GM12878 (cell line): ENCODE data around the gene NUAK2. TPM values are rescaled to one million over a fixed set of nuclear protein-coding genes. Genes with fewer than 3 reads are reported as not detected.

Source experiments
- ATAC-seq: fragments of 200-7000 bp; cut with Tn5 transposase; 3 replicates; pipeline ENCODE4 v1.9.1; 2020; ENCODE audit warnings: mild to moderate bottlenecking, moderate library complexity
- BruUV-seq: library from RNA; stranded (reverse); fragments of 400-500 nt; replicated peaks from 2 replicates; lab custom pipeline; 2021; lab: Mats Ljungman, UMichigan
- CTCF ChIA-PET: fragments of 300-600 bp; sonication (Branson Sonifier 250); formaldehyde crosslinking; extraction: SDS; loops from one replicate; lab custom pipeline; 2021; ENCODE audit warnings: inconsistent platforms; lab: Yijun Ruan, JAX
- POLR2A ChIA-PET: fragments of 350-600 bp; formaldehyde crosslinking; extraction: SDS; loops from one replicate; lab custom pipeline; 2021; ENCODE audit warnings: inconsistent platforms; lab: Charles Lee
- RAD21 ChIA-PET: fragments of 300-600 bp; sonication (Branson Sonifier 250); formaldehyde crosslinking; loops from one replicate; lab custom pipeline; 2023; ENCODE audit warnings: antibody characterized with exemption; ENCODE audit not compliant: unreplicated experiment; lab: Charles Lee
- SMC1A ChIA-PET: fragments of 300-600 bp; sonication (Branson Sonifier 250); formaldehyde crosslinking; loops from one replicate; lab custom pipeline; 2023; ENCODE audit not compliant: unreplicated experiment, uncharacterized antibody; lab: Charles Lee
- DNase-seq: peaks from one replicate; pipeline ENCODE4 v3.0.0-alpha.2; 2011; ENCODE audit warnings: low read depth, low spot score
- FAIRE-seq: peaks from 3 replicates; lab custom pipeline; 2011; peaks lifted over from hg19 to GRCh38; lab: Jason Lieb, UNC
- H2AFZ ChIP-seq: 2 replicates; pipeline ENCODE4 v1.6.0; 2011; ENCODE audit warnings: low read depth, low read length, control low read depth; ENCODE audit not compliant: control insufficient read depth
- H3K27ac ChIP-seq: 2 replicates; pipeline ENCODE4 v1.5.1; 2011; ENCODE audit warnings: control low read depth; ENCODE audit not compliant: control insufficient read depth, insufficient read depth
- H3K27me3 ChIP-seq, 2 experiments: replicated peaks in 1 of 2; 2 replicates each; pipeline versions ENCODE4 v1.6.0 to v1.6.1; 2011; ENCODE audit warnings: low read length in 1 of 2; ENCODE audit not compliant: control insufficient read depth in 2 of 2, insufficient read depth in 2 of 2
- H3K36me3 ChIP-seq, 2 experiments: 2 replicates each; pipeline ENCODE4 v1.5.1; 2011; ENCODE audit warnings: low read length in 1 of 2; ENCODE audit not compliant: control insufficient read depth in 2 of 2, insufficient read depth in 2 of 2
- H3K4me1 ChIP-seq: 2 replicates; pipeline ENCODE4 v1.6.1; 2011; ENCODE audit warnings: mild to moderate bottlenecking, low read length, moderate library complexity, mixed read lengths; ENCODE audit not compliant: control insufficient read depth, insufficient read depth
- H3K4me2 ChIP-seq: 2 replicates; pipeline ENCODE4 v1.6.0; 2011; ENCODE audit warnings: control low read depth; ENCODE audit not compliant: control insufficient read depth, insufficient read depth
- H3K4me3 ChIP-seq: fragments of 200-600 bp; sonication (generic); 2 replicates; pipeline ENCODE4 v1.5.1; 2016
- H3K79me2 ChIP-seq: 2 replicates; pipeline ENCODE4 v1.6.0; 2011; ENCODE audit warnings: low read length; ENCODE audit not compliant: control insufficient read depth, insufficient read depth
- H3K9ac ChIP-seq: 2 replicates; pipeline ENCODE4 v1.8.0; 2011; ENCODE audit warnings: low read length, control low read depth, mixed read lengths; ENCODE audit not compliant: control insufficient read depth, insufficient read depth
- H3K9me3 ChIP-seq: replicated peaks from 3 replicates; pipeline ENCODE4 v1.5.1; 2011; ENCODE audit warnings: mild to moderate bottlenecking, low read length; ENCODE audit not compliant: control insufficient read depth, insufficient read depth
- H4K20me1 ChIP-seq: 2 replicates; pipeline ENCODE4 v1.6.0; 2011; ENCODE audit not compliant: control insufficient read depth, insufficient read depth
- BMI1 ChIP-seq: fragments of 450-650 bp; IDR thresholded peaks from 2 replicates; pipeline ENCODE4 v1.6.1; 2016; ENCODE audit warnings: mild to moderate bottlenecking, moderate library complexity, borderline replicate concordance
- CBX3 ChIP-seq: fragments of 200-600 bp; sonication (generic); IDR thresholded peaks from 2 replicates; pipeline ENCODE4 v1.6.1; 2016; ENCODE audit warnings: low read depth, borderline replicate concordance
- CHD1 ChIP-seq: IDR thresholded peaks from 2 replicates; pipeline ENCODE4 v1.6.1; 2012; ENCODE audit warnings: low read depth, low read length, improper control_type of control experiment
- EP300 ChIP-seq, 2 experiments: fragments of 150-350 bp in 1 of 2; IDR thresholded peaks; 2 replicates each; pipeline ENCODE4 v1.6.1; 2011 to 2012; ENCODE audit warnings: low read depth in 2 of 2, low read length in 2 of 2, borderline replicate concordance in 1 of 2, improper control_type of control experiment in 1 of 2, inconsistent platforms in 1 of 2; ENCODE audit not compliant: control insufficient read depth in 1 of 2
- HDAC6 ChIP-seq: fragments of 200-600 bp; sonication (generic); IDR thresholded peaks from one replicate; pipeline ENCODE4 v1.8.0; 2017; ENCODE audit warnings: antibody characterized with exemption; ENCODE audit not compliant: unreplicated experiment
- NFXL1 ChIP-seq: fragments of 450-650 bp; IDR thresholded peaks from 2 replicates; pipeline ENCODE4 v1.6.1; 2017; ENCODE audit warnings: antibody characterized with exemption, mild to moderate bottlenecking, borderline replicate concordance
- NFYA ChIP-seq: IDR thresholded peaks from 2 replicates; pipeline ENCODE4 v1.6.1; 2011; ENCODE audit warnings: low read depth, mild to moderate bottlenecking, low read length, improper control_type of control experiment, borderline replicate concordance
- RUNX3 ChIP-seq: IDR thresholded peaks from 2 replicates; pipeline ENCODE4 v1.6.1; 2012; ENCODE audit warnings: low read length, inconsistent platforms
- TAF1 ChIP-seq: IDR thresholded peaks from 2 replicates; pipeline ENCODE4 v1.6.1; 2011; ENCODE audit warnings: mild to moderate bottlenecking, low read depth, low read length, borderline replicate concordance
- ZBTB11 ChIP-seq: fragments of 450-650 bp; formaldehyde crosslinking; IDR thresholded peaks from 2 replicates; pipeline ENCODE4 v1.5.0; 2022; ENCODE audit warnings: mild to moderate bottlenecking, missing genetic modification characterization
- ZNF384 ChIP-seq: IDR thresholded peaks from 2 replicates; pipeline ENCODE4 v1.6.1; 2012; ENCODE audit warnings: low read depth, mild to moderate bottlenecking, low read length, improper control_type of control experiment, borderline replicate concordance
- WGBS: methylation state at CpG from one replicate; pipeline ENCODE4 v1.1.6; 2016; ENCODE audit warnings: low lambda C conversion rate; ENCODE audit not compliant: insufficient replicate concordance, insufficient coverage; ENCODE audit errors: missing lambda C conversion rate; 5-methylcytosine and 5-hydroxymethylcytosine counted together
- in situ Hi-C: fragments of 300-500 bp; cut with MboI; formaldehyde crosslinking; loops from 9 replicates; pipeline ENCODE4 v1.14.3; 2018; ENCODE audit warnings: mixed read lengths
- intact Hi-C: fragments of 100-400 bp; cut with micrococcal nuclease; formaldehyde crosslinking; loops from one replicate; pipeline ENCODE4 v1.14.2; 2022; ENCODE audit not compliant: unreplicated experiment
- polyA plus RNA-seq, 11 experiments: library from polyadenylated mRNA; depleted of rRNA in 4 of 11; unstranded in 6 of 11; stranded (reverse) in 5 of 11; fragments of >200 nt; fragmentation: Nextera tagmentation in 4 of 11; fragmentation: Illumina TruSeq in 1 of 11; extraction: Ambion mirVana in 4 of 11; extraction: Trizol in 1 of 11; gene quantifications; 1 replicate in 1 of 11; 2 replicates in 10 of 11; pipeline versions ENCODE4 v1.2.1 to v1.2.3, GENCODE V29; 2011 to 2016; ENCODE audit warnings: inconsistent platforms in 2 of 11, missing spikeins in 2 of 11, low read depth in 1 of 11
- total RNA-seq, 4 experiments: library from RNA; depleted of rRNA in 3 of 4; stranded (reverse); fragments of >200 nt in 3 of 4; fragmentation: Illumina TruSeq in 1 of 4; extraction: Trizol in 1 of 4; gene quantifications; 2 replicates each; pipeline versions ENCODE4 v1.2.1 to v1.2.3, GENCODE V29; 2013 to 2021
- TF ChIP-seq, protein P1 (sequence below): IDR thresholded peaks from 2 replicates; pipeline ENCODE4 v1.6.1; 2012; ENCODE audit warnings: low read depth, low read length, improper control_type of control experiment

NUAK2 gene
- total and polyA plus RNA-seq, 10 of the 15 experiments (the other 5 are each of a cell fraction or from before 2014, with no cell fraction given): 0.27 to 3.0 (median 1.2) TPM

DNA sequence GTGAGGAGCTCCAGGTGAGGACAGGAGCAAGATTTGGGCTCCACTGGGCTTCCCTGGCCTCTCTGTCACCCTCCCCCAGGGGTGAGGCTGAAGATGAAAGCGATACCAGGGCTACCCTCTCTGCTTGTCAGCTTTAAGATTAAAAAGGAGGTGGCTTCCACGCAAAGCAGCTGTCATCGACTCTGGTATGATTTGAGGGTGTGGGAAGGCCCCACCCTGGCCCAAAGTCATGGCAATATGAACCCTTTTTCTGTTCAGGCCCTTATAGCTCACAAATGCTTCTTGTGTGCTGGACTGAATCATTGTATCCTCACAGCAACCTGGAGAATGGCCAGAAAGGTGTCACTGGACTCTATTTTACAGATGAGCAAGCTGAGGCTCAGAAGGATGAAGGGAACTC lies 41.6 kb downstream of the NUAK2 start:
- Histone ChIP-seq H2AFZ (no peak overlapping the region), H3K27ac (no peak overlapping the region), H3K4me1 (peaks cover 31% of the 10 kb centered on the region), H3K27me3 (peaks cover 0 to 2% of the 10 kb centered on the region in 2 experiments; a peak in 2 of 4 replicates), H3K36me3 (no peaks in the 10 kb centered on the region), H3K9ac (no peak overlapping the region; the same call in 1 of the 2 replicates), H3K4me3 (no peak overlapping the region), H3K79me2 (no peaks in the 10 kb centered on the region)
- SMC1A ChIA-PET: interaction anchor here (0.7 to 25.9 kb wide), 6 partner anchors 8 to 127 kb away, joined by 3 to 1445 read pairs (median 4); partner anchors contain the start of gene NUAK2
- in situ Hi-C loops (loop anchor here (5.0 kb wide), 2 partner anchors 42 to 772 kb away; partner anchors contain the start of genes NUAK2 and RHEX), intact Hi-C loops (loop anchor here (10.0 kb wide), 2 partner anchors 245 to 355 kb away; partner anchors contain the start of gene ELK4)
- 49% methylated on average over 3 of the region's 3 CpGs for WGBS
- peak; percentile 56 for ATAC-seq
- CTCF ChIA-PET: interaction anchor here (0.7 to 42.1 kb wide), 7 partner anchors 9 to 902 kb away, joined by 3 to 2333 read pairs (median 5); partner anchors contain the start of gene NUAK2
- TF ChIP-seq EP300 (IDR thresholded peaks at IDR 0.05; ENCODE audit: borderline replicate concordance in 1 of 2, control insufficient read depth in 1 of 2, low read depth in 2 of 2, low read length in 2 of 2) (peak in 1 of 2 experiments; percentile 29; a peak in 1 of 4 replicates), RUNX3 (peak; percentile 2; the same call in 1 of the 2 replicates), BMI1 (no peak)
- TF ChIP-seq, all 136 proteins: peak for 2
- no peak for DNase-seq
- POLR2A ChIA-PET: interaction anchor here (0.5 to 3.4 kb wide), 7 partner anchors 9 to 378 kb away, joined by 4 to 22 read pairs (median 9); partner anchors contain the start of gene NUAK2
- BruUV-seq: no TSS peak
- FAIRE-seq: no peak
- no peaks in the 10 kb centered on the region for H3K9me3 ChIP-seq
- RAD21 ChIA-PET: interaction anchor here (0.9 to 13.6 kb wide), 6 partner anchors 8 to 245 kb away, joined by 3 to 892 read pairs (median 4); partner anchors contain the start of gene NUAK2
- H4K20me1 ChIP-seq: no peaks in the 10 kb centered on the region; the same call in 1 of the 2 replicates
- no peak overlapping the region for H3K4me2 ChIP-seq

DNA sequence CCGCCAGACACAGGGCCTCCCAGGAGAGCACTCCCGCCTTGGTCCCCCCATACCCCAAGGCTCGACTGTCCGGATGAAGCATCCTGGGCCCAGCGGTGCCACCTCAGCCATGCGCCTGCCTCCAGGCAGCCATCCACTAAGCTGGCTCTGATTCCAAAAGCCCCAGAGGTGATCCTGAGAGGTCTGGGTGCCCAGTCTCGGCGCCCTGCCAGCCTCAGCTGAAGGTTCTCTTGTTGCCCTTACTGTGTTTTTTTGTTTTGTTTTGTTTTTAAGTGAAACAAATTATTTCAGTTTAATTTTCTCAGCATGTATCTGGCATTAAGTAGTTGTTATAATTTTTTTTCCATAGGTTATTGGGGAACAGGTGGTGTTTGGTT lies 44.9 kb downstream of the NUAK2 start:
- DNase-seq (no peak), ATAC-seq (no peak), FAIRE-seq (no peak)
- in situ Hi-C loops (no loop called here), intact Hi-C loops (loop anchor here (10.0 kb wide), 1 partner anchor 248 kb away; no protein-coding TSS in a partner anchor)
- no peak overlapping the region for H3K27ac ChIP-seq
- peaks cover 0 to 2% of the 10 kb centered on the region in 2 experiments; a peak in 1 of 4 replicates for H3K27me3 ChIP-seq
- H4K20me1 ChIP-seq: no peaks in the 10 kb centered on the region
- no peaks in the 10 kb centered on the region for H3K79me2 ChIP-seq
- no peaks in the 10 kb centered on the region for H3K9me3 ChIP-seq
- no peak overlapping the region for H3K9ac ChIP-seq
- H3K4me2 ChIP-seq: no peak overlapping the region
- ChIA-PET SMC1A (interaction anchor here (1.5 to 25.9 kb wide), 4 partner anchors 8 to 47 kb away, joined by 3 to 1445 read pairs (median 63); partner anchors contain the start of gene NUAK2), POLR2A (interaction anchor here (5.7 kb wide), 1 partner anchor 9 kb away, joined by 56 read pairs; no protein-coding TSS in a partner anchor), CTCF (interaction anchor here (0.6 to 42.1 kb wide), 3 partner anchors 34 to 987 kb away, joined by 3 to 2333 read pairs (median 7); partner anchors contain the start of gene NUAK2), RAD21 (interaction anchor here (0.8 to 13.6 kb wide), 4 partner anchors 9 to 47 kb away, joined by 3 to 892 read pairs (median 108); partner anchors contain the start of gene NUAK2)
- no peaks in the 10 kb centered on the region for H3K36me3 ChIP-seq
- WGBS: 46% methylated on average over 4 of the region's 8 CpGs
- no TSS peak for BruUV-seq
- no peak overlapping the region for H2AFZ ChIP-seq
- H3K4me1 ChIP-seq: peaks cover 18% of the 10 kb centered on the region
- no peak overlapping the region for H3K4me3 ChIP-seq
- TF ChIP-seq, protein P1, sequence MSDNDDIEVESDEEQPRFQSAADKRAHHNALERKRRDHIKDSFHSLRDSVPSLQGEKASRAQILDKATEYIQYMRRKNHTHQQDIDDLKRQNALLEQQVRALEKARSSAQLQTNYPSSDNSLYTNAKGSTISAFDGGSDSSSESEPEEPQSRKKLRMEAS: no peak
- no peak for TF ChIP-seq CBX3
- no peak for TF ChIP-seq TAF1
- no peak for TF ChIP-seq CHD1
- no peak for TF ChIP-seq HDAC6
- TF ChIP-seq ZBTB11: no peak
- no peak for TF ChIP-seq ZNF384
- no peak for TF ChIP-seq NFXL1
- no peak for TF ChIP-seq NFYA
